Measurements from ENCODE around the gene SPIRE2. TPM values are rescaled to one million over a fixed set of nuclear protein-coding genes. Genes with fewer than 3 reads are reported as not detected.
A peak's percentile ranks its signal among the peaks of the same experiment; 100 is the strongest.

SPIRE2 gene
- total and polyA plus RNA-seq, 2 of the 13 experiments (the other 11 are each of a cell fraction or from before 2014, with no cell fraction given): 13.3 to 37.5 TPM

DNA sequence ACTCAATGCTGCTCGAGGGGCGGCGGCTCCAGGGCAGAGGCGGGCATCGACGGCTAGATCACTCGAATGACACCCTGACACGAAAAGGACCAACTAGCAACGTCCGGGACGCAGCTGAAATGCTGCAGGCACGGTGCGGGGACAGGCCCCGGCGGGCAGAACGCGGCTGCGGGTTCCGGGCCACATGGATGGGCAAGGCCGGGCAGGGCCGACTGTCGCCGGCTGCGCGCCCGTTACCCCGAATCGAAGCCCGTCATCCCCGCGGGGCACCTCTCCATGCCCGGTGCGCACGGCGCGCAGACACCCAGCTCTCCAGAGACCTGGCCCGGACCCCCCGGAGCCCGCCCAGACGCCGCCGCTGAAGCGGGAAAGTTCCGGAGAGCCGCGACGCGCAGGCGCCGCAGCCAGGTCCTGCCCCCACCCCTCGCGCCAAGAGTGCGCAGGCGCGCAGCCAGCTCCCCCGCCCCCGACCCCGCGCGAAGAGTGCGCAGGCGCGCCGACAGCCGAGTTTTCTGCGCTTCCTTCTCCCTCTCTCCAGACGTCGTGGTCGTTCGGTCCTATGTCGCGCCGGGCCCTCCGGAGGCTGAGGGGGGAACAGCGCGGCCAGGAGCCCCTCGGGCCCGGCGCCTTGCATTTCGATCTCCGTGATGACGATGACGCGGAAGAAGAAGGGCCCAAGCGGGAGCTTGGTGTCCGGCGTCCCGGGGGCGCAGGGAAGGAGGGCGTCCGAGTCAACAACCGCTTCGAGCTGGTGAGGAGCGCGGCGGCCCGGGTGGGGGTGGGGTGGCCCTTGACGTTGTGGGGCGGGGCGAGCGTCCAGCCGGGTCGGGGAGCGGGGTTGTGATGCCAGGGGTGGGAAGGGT lies 45.1 kb downstream of the SPIRE2 start, which contains the start of gene TCF25 (continued):
- TF ChIP-seq ZNF776 (CRISPR knock-in tag; IDR thresholded peaks at IDR 0.05) (peak; percentile 98), MBNL3 (CRISPR knock-in tag; conservative IDR thresholded peaks at IDR 0.05) (no peak), CENPX (CRISPR knock-in tag; IDR thresholded peaks at IDR 0.05) (no peak), ZNF670 (CRISPR knock-in tag; IDR thresholded peaks at IDR 0.05; ENCODE audit: borderline replicate concordance) (no peak), SMAD9 (CRISPR knock-in tag; IDR thresholded peaks at IDR 0.05) (peak; percentile 80; the same call in 1 of the 2 replicates), ZFY (CRISPR knock-in tag; IDR thresholded peaks at IDR 0.05) (peak; percentile 97), RARG (CRISPR knock-in tag; IDR thresholded peaks at IDR 0.05; ENCODE audit: low read depth) (0 out of 2 replicates have a peak, but pooled peaks have one; percentile 49), ZNF34 (CRISPR knock-in tag; IDR thresholded peaks at IDR 0.05; ENCODE audit: borderline replicate concordance) (0 out of 2 replicates have a peak, but pooled peaks have one; percentile 66), ZNF407 (CRISPR knock-in tag; IDR thresholded peaks at IDR 0.05; ENCODE audit: not compliant biosample characterization) (peak; percentile 93), DRAP1 (CRISPR knock-in tag; IDR thresholded peaks at IDR 0.05) (peak; percentile 22; the same call in 1 of the 2 replicates)
- TF ChIP-seq, protein P1, sequence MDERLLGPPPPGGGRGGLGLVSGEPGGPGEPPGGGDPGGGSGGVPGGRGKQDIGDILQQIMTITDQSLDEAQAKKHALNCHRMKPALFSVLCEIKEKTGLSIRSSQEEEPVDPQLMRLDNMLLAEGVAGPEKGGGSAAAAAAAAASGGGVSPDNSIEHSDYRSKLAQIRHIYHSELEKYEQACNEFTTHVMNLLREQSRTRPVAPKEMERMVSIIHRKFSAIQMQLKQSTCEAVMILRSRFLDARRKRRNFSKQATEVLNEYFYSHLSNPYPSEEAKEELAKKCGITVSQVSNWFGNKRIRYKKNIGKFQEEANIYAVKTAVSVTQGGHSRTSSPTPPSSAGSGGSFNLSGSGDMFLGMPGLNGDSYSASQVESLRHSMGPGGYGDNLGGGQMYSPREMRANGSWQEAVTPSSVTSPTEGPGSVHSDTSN (CRISPR knock-in tag; IDR thresholded peaks at IDR 0.05): no peak
- TF ChIP-seq, protein P2, sequence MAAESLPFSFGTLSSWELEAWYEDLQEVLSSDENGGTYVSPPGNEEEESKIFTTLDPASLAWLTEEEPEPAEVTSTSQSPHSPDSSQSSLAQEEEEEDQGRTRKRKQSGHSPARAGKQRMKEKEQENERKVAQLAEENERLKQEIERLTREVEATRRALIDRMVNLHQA (CRISPR knock-in tag; IDR thresholded peaks at IDR 0.05): no peak; the same call in 1 of the 2 replicates
- TF ChIP-seq, protein P3, sequence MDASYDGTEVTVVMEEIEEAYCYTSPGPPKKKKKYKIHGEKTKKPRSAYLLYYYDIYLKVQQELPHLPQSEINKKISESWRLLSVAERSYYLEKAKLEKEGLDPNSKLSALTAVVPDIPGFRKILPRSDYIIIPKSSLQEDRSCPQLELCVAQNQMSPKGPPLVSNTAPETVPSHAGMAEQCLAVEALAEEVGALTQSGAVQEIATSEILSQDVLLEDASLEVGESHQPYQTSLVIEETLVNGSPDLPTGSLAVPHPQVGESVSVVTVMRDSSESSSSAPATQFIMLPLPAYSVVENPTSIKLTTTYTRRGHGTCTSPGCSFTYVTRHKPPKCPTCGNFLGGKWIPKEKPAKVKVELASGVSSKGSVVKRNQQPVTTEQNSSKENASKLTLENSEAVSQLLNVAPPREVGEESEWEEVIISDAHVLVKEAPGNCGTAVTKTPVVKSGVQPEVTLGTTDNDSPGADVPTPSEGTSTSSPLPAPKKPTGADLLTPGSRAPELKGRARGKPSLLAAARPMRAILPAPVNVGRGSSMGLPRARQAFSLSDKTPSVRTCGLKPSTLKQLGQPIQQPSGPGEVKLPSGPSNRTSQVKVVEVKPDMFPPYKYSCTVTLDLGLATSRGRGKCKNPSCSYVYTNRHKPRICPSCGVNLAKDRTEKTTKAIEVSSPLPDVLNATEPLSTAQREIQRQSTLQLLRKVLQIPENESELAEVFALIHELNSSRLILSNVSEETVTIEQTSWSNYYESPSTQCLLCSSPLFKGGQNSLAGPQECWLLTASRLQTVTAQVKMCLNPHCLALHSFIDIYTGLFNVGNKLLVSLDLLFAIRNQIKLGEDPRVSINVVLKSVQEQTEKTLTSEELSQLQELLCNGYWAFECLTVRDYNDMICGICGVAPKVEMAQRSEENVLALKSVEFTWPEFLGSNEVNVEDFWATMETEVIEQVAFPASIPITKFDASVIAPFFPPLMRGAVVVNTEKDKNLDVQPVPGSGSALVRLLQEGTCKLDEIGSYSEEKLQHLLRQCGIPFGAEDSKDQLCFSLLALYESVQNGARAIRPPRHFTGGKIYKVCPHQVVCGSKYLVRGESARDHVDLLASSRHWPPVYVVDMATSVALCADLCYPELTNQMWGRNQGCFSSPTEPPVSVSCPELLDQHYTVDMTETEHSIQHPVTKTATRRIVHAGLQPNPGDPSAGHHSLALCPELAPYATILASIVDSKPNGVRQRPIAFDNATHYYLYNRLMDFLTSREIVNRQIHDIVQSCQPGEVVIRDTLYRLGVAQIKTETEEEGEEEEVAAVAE (CRISPR knock-in tag; IDR thresholded peaks at IDR 0.05; ENCODE audit: borderline replicate concordance): 0 out of 2 replicates have a peak, but pooled peaks have one; percentile 22

All from HepG2 (cell line).